ENCODE results near the gene IGF1R.

The IGF1R gene

DNA sequence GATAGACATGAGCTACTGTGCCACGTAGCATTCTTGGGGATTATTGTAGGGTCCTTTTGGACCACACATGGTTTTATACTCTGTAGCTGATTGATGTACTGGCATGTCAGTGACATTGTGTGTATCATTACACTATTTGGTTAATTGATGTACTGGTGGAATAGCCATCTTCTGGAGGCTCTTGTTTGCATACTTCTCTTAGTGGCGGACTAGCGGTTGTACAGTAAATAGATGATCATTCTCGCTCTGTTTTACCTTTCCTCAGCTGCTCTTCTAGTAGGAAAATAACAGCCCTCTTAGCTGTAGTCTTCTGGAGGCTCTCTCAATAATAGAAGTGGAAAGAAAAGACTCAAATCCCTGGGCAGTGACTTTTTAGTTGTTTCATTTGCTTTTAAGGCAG lies 24.8 kb downstream of the IGF1R start:
- no peak for DNase-seq

DNA sequence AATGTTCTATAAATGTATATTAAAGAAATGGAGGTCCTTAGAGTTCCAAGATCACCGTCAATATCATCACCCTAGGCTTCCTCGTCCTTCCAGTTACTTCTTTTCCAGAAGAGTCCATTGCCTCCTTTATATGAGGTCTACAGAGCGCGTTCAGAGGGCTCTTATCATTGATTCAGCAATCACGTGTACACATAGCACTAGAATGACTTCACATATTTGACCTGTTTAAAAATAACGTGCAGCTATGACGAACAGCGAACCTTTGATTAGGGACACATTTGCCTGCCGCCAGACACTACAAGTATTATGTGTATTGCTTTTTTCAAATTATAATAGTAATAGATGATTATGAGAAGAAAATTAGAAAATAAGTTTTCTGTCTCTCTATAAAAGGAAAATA lies 26.0 kb downstream of the IGF1R start:
- DNase-seq: no peak

DNA sequence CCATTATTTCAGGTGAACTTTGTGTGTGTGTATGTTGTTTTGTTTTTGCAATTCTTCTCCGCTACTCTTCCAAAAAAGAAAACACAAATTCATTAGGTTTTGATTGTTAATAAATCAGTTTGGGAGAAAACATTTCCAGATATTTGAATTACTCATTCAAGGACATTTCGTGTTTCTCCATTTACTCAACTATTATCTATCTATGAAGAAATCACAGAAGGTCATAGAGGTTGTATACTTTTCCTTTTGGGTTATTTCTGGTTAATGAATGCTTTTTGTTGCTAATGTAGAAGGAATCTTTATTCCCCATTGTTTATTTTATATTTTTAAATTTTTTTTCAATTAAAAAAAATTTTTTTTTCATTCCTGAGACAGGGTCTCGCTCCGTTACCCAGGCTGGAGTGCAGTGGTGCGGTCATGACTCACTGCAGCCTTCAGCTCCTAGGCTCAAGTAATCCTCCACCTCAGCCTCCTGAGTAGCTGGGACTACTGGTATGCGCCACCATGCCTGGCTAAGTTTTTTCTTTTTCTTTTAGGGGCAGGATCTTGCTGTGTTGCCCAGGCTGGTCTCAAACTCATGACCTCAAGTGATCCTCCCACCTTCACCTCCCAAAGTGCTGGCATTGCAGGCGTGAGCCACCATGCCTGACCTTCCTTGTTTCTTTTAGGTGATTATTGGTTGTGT lies 28.4 kb downstream of the IGF1R start:
- no peak for DNase-seq

DNA sequence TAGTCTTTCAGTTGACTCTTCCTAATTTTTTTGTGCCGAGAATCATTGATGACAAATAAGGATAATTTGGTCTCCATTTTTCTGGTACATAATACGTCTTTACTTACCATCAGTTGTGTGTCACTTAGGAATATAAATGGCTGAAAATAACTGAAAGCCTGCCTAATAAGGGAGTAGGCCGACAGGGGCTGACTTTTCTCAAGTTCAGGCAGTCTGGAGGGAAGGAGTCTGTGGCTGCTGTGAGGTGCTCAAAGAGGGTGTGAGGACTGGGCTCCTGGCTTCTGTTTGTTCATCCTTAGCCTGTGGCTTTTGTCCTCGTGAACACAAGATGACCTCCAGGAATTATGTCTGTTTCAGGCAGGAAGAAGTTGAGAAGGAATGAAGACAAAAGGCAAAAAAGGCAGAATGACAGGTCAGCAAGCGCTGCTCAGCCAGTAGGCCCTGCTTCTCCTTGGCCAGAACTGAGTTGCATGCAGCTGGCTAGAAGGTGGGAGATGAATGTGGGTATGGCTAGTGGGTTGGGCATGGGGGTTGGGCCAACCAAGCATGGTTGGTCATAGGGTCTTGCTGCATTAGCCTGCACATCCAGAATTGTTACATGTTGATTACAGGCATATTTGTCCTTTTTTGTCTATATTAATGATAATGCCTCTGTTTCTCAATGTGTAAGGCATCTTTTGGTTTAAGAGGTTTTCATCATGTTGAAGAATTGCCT lies 29.2 kb downstream of the IGF1R start:
- no peak for DNase-seq

DNA sequence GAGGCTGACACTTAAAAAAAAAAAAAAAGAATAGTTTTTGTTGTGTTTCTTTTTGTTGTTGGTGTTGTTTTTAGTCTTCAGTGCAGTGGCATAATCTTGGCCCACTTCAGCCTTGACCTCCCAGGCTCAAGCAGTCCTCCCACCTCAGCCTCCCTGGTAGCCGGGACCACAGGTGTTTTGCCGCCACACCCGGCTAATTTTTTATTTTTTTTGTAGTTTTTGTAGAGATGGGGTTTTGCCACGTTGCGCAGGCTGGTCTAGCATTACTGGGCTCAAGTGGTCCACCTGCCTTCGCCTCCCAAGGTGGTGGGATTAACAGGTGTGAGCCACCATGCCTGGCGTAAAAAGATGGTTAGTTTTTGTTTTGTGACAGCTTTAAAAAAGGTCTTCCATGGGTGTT lies 30.1 kb downstream of the IGF1R start:
- DNase-seq: no peak

DNA sequence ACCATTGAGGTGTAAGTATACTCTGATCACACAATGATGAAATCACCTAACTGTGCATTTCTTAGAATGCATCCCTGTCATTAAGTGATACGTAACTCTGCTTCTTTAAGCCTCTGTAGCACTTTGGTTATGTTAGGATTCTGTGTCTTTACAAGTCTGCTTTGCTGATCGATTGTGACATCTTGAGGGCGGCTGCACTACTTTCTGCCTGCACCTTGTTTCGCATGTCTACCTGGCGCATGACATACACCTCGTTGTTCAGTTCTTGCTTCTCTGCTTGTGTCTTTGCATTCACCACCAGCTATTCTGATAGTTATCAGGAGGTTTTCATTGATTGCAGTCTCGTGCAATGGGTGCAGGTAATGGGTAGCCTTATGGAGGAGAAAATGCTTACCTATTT lies 32.7 kb downstream of the IGF1R start:
- no peak for DNase-seq

DNA sequence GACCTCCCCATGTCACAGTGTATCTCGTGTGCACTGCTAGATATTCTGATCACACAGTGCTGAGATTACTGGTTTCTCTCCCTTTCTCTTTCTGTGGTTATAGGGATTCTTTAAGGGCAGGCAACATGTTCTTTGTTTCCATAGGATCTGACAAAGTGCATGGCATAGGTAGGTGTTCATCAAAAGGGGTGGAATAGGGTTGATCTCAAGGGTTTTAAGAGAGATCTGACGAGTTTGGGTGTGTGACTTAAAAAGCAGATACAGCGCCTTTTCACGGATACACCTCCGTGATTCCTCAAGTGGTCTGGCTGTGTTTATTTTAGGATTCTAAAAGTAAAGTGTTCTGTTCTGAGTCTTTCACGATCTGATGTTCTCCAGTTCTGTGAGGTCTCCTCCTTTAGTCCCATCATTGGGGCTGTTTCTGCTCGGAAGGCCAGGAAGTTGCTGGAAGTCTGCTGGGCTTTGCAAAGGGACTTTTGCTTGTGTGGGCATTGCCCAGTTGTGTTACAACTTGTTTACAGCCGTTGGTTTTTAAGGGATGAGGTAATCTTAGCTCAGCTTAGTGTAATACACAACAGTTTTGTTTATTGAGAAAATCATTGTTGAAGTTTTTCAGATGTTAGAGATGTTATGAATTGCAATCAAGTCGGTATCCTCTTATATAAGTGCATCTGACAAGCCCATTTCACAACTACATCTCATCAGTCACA lies 34.8 kb downstream of the IGF1R start:
- no peak for DNase-seq

DNA sequence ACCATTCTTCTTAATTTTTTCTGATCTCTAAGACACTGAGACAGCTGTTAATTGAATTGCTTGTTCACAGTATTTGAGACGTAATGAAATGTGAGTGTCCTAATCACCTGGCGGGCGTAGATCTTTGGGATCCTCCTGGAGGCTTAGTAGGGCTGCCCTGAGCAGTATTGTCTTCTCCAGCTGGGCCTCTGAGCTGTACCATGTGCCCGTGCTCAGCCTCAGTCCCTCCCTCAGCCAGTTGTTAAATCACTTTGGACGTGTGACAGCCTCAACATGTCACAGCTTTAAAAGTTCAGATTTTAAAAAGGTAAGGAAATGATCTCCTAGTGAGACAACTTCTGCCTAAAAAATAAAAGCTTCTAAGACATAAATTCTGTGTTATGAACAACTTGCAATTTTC lies 35.5 kb downstream of the IGF1R start:
- no peak for DNase-seq

DNA sequence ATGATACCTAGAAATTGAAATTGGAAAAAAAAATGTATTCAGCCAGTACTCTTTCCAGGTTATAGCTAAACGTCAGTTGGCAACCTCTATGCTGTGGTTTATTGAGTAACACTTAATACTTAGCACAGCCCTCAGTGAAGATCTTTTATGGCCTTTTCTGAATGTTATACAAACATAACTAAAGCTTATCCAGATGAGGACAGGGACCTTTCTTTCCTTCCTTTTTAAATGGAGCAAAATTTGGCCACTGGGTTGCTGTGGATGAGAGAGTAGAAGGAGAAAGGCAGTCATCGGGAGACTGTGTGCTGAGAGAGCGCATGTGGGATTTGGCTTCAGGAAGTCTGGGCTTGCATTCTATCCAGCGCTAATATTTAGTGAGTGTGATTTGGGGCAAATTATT lies 36.1 kb downstream of the IGF1R start:
- DNase-seq: no peak

DNA sequence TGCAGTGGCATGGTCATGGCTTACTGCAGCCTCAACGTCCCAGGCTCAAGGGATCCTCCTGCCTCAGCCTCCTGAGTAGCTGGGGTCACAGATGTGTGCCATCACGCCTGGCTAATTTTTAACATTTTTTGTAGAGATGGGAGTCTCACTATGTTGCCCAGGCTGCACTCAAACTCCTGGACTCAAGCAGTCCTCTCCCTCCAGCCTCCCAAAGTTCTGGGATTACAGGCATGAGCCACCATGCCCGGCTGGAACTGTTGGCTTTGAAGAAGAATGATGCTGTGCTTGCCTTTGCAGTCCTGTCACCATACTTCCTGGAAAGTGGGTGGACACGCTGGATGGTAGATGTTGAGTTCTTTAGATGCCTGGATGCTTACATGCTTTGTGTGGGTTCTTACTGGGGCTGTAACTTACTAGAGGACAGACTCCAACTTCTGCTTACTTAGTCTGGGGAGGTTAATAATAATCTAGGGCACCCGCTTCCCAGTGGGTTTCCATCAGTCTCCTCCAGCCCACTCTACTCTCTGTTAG lies 36.7 kb downstream of the IGF1R start:
- DNase-seq: no peak

DNA sequence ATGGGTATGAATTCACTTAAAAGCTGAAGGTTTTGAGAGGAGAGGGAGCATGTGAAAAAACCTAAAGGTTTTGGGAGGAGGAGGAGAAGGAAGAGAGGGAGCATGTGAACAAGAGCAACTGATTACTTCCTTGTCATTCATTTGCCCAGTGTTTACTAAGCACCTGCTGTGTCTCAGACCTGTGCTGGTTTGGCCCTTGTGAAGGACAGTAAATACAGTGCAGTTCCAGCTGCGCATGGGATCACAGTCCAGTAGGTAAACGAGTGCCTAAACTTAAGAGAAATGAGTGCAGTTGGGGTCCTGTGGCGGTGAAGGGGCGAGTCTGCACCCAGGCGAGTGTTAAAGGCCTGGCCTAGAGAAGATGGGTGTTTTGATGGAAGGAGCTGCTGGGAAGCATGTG lies 38.6 kb downstream of the IGF1R start:
- DNase-seq: no peak

DNA sequence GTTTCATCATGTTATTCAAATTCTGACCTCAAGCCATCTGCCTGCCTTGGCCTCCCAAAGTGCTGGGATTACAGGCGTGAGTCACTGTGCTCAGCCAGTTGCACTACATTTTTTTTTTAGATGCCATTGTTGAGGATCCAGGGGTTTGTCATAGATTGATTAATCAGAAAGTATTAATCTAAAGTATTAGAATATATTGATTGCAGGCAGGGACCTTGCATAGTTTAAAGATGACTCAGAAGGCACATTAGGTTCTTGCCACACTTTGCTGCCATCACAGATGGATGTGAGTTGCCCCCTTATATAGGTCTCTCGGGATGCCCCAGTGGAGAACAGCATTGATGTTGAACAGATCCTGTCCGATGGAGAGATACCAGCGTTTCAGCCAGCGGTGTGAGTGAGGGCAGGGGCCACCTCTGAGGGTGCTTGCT lies 41.1 kb downstream of the IGF1R start:
- no peak for DNase-seq

DNA sequence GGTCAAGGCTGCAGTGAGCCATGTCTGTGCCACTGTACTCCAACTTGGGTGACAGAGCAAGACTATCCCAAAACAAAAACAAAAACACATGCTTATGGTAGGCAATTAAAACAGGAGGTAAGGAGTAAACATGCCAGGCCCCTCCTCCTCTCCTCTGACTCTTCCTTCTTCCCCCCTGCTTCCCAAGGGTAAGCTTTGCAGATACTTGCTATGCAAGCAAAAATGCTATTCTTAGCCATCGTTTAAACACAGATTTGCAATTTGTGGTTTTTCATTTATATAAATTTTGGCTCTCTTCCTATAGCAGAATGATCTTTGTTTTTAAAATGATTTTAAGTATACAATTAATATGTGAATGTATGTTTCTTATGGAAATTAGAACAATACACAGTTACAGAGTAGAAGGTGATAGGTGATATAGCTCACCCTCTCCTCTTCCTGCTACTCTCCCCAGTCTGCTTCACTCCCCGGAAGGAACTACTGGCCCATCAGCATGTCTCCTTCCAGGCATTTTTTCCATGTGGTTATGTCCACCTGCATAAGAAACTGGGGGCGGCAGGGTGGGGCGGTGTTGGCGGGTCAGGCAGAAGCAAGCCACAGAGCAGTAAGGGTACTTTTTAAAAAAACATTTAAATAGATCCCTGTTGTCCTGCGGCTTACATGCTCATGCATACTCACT lies 42.1 kb downstream of the IGF1R start:
- no peak for DNase-seq

DNA sequence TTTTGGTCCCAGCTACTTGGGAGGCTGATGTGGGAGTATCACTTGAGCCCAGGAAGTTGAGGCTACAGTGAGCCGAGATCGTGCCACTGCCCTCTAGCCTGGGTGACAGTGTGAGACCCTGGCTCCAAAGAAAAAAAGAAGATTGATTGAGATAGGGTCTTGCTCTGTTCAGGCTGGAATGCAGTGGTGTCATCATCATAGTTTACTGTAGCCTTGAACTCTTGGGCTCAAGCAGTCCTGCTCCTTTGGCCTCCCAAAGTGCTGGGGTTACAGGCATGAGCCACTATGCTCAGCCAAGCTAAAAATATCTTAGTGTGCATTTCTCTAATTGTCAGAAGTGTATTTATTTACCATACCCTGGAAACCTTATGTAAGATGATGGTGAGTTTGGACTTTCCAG lies 43.9 kb downstream of the IGF1R start:
- DNase-seq: no peak

DNA sequence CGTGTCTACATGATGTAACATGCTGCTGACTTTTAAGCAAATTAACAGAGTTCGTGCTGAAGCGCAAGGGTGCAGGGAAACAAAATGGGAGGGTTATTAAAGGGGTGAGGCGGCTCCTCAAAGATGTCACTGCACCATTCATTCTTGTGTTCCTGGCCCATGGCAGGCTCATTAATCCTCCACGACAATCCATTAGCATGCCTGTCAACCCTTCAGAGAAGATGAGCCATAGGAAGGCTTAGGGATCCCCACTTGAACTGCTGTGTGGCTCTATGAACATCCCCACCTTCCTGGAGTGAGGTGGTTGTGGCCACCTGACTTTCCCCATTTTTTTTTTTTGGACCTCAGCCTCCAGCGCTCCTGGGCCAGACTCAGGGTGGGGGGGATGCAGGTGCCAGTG lies 45.8 kb downstream of the IGF1R start:
- DNase-seq: no peak

DNA sequence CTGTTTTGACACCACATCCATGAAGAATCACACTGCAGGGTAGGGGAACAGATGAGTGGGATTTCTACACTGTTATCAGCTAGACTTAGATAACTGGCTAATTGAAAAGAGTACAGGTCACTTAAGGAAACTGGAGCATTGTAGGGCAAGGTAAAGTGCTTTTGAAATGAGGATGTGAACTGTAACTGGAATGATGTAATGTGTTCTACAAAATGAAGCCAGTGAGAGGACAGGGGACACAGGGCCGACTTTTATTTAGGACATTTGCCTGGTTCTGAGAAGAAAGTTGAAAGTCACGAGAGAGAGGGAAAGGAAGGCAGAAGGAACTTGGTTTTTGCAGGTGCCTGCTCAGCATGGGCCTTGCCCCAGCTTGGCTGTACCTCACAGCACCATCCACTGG lies 50.5 kb downstream of the IGF1R start:
- no peak for DNase-seq

DNA sequence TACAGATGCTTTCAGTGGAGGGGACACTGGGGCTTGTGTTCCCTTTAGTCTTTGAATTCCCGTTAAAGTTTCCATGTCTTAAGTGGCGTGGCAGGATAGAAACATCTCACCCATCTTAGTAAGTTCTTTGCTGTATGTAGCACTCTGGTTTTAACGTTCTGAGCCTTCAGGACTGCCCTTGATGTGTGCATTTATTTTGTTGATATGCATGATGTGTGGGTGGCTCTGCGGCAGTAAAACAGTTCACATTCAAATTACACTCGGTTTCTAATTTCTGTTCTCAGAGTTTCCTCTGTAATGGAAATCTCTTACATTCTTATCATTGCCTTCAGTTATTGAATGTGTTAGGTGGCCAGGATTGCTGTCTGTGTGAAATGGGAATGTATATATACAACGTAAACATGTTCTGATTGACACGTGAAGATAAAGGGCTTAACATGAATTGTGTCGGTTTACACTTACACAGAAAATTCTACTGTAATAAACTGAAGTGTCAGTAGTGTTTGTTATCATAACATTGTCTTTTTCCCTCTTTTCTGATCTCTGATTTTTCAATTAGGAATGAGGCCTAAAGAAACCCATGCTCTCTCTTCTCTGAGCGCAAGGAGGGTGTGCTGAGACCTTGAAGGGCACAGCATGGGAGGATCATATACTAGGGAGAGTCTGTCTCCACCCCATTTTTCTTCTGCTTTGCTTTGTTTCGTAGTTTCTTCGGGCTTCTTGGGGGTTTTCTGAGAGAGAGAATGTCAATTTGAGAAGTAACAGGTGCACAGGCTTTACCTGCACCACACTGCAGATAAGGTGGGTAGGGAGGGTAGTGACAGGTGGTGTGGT lies 51.5 kb downstream of the IGF1R start:
- DNase-seq: no peak

DNA sequence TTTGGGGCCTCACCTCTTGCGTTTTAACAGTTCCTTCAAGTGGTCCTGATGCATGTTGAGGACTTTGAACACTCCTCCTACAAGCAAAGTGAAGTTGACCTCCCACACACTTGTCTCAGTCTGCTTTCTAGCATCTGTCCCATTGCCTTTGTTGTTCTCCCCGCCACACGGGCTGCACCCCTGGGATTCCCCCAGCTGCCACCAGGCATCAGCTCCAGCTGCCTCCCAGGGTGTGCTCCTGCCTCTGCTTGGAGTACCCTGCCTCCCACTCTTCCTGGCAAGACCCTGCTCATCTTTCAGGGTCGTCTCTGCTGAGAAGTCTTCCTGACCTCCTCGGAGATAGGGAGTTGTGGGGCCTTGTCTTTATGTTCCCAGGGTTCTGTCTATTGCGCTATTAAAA lies 52.2 kb downstream of the IGF1R start:
- DNase-seq: no peak

DNA sequence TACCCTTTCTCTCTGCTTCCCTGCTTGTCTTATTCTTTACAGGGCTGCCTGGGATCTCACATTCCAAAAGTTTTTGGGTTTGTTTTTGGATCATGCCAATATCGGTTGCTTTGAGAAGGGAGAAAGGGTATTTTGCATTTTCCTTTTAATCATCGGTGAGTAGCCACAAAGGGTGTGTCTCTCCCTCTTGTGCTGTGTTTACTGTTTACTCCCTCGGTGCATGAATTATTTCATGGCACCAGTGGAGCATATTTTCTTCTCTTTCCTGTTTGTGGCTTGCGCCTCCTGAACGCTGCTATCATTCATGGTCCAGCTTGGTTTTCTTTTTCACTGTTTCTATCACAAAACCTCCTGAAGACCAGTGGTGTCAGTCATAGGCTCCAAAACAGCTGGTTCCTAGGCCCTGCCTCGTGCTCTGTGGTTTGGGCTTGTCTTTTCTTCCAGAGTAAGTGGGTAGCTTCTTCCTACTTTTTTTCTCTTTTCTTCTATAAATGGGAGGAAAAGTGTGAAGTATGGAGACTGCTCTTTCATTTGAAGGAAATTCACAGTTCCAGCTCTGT lies 54.9 kb downstream of the IGF1R start:
- no peak for DNase-seq

DNA sequence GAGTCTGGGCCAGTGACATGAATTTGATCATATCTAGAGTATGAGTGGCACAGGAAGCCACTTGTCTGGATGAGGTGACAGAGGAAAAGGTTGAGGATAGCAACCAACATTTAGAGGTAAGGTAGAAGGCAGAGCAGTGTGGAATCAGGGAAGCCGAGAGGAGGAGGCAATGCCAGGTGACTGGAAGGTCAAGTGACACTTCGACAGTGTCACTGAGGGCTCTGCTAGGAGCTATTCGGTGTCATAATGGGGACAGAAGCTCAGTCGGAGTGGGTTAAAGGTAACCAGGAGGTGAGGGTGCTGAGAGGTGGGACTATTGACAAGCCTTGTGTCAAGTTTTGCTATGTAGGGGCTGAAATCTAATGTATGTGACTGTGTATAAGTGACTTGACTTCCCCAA lies 56.7 kb downstream of the IGF1R start:
- no peak for DNase-seq

DNA sequence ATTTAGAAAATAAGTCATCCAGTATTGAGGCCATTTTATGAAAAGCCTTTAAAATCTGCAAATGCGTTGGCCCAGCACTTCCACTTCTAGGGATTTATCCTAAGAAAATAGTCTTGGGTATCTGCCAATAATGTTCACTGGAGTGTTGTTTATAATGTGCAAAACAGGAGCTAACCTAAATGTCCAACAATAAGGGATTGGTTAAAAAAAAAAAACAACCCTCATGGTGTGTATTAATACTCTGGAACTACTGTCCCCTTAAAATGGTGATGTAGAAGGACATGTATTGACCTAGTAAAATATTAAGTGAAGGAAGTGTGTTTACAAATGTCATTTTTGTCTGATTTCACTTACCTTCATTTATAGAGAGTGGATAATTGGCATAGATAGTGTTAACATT lies 58.0 kb downstream of the IGF1R start:
- DNase-seq: no peak

DNA sequence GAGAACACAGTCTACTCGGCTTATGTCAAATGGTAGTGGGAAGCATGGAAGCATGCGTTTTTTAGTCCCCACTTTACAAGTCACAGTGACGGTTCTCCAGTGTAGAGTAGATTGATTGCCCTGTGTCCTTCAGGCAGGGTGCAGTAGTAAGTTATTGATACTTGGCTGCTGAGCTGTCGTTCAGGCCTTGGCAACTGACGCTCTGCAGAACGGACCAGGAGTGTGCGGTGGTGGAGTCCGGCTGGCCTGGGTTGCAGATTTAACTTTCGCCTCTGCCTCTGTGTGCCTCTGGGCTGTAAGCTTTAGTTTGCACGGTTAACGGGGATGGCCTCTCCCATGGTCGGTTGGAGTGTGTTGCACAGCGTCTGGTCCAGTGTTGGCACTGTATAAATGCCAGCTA lies 58.6 kb downstream of the IGF1R start:
- no peak for DNase-seq
